Keratinocyte (primary cell): ENCODE measurements around the gene MAGI3. TPM values are rescaled to one million over a fixed set of nuclear protein-coding genes. Genes with fewer than 3 reads are reported as not detected.

ENCODE experiments used
- DNase-seq: peaks from one replicate; pipeline ENCODE4 v3.0.0-alpha.2; 2011; ENCODE audit warnings: low read depth, missing footprints, low spot score
- FAIRE-seq: peaks from 2 replicates; lab custom pipeline; 2011; peaks lifted over from hg19 to GRCh38; lab: Jason Lieb, UNC
- H2AFZ ChIP-seq: 2 replicates; pipeline ENCODE4 v1.6.0; 2012; ENCODE audit warnings: low read length, control low read depth, inconsistent platforms; ENCODE audit not compliant: control insufficient read depth
- H3K27ac ChIP-seq: 2 replicates; pipeline ENCODE4 v1.5.1; 2011; ENCODE audit warnings: low read length; ENCODE audit not compliant: control insufficient read depth, insufficient read depth
- H3K27me3 ChIP-seq: 3 replicates; pipeline ENCODE4 v1.6.0; 2011; ENCODE audit warnings: low read length; ENCODE audit not compliant: control insufficient read depth, insufficient read depth; ENCODE audit errors: extremely low read depth
- H3K36me3 ChIP-seq, 2 experiments: 2 replicates in 1 of 2; 3 replicates in 1 of 2; pipeline ENCODE4 v1.5.1; 2011; ENCODE audit warnings: low read length in 2 of 2, mild to moderate bottlenecking in 1 of 2; ENCODE audit not compliant: control insufficient read depth in 2 of 2, insufficient read depth in 2 of 2; ENCODE audit errors: extremely low read depth in 1 of 2
- H3K4me1 ChIP-seq: 3 replicates; pipeline ENCODE4 v1.5.1; 2011; ENCODE audit warnings: low read length; ENCODE audit not compliant: control insufficient read depth, insufficient read depth; ENCODE audit errors: extremely low read depth
- H3K4me2 ChIP-seq: 3 replicates; pipeline ENCODE4 v1.6.0; 2011; ENCODE audit warnings: low read depth, low read length; ENCODE audit not compliant: control insufficient read depth, insufficient read depth; ENCODE audit errors: extremely low read depth
- H3K4me3 ChIP-seq, 3 experiments: fragments of 200-600 bp in 1 of 3; sonication (generic) in 1 of 3; 2 replicates in 2 of 3; 3 replicates in 1 of 3; pipeline ENCODE4 v1.5.1; 2011 to 2016; ENCODE audit warnings: low read length in 3 of 3, mild to moderate bottlenecking in 3 of 3, control low read depth in 2 of 3, inconsistent platforms in 1 of 3, low read depth in 1 of 3, mixed read lengths in 1 of 3, mixed run types in 1 of 3, moderate library complexity in 1 of 3; ENCODE audit not compliant: control insufficient read depth in 2 of 3, insufficient read depth in 2 of 3; ENCODE audit errors: extremely low read depth in 1 of 3
- H3K79me2 ChIP-seq: 2 replicates; pipeline ENCODE4 v1.6.0; 2012; ENCODE audit warnings: low read length; ENCODE audit not compliant: control insufficient read depth, insufficient read depth
- H3K9ac ChIP-seq: 3 replicates; pipeline ENCODE4 v1.6.0; 2011; ENCODE audit warnings: low read length; ENCODE audit not compliant: control insufficient read depth, insufficient read depth; ENCODE audit errors: extremely low read depth
- H3K9me1 ChIP-seq: 3 replicates; pipeline ENCODE4 v1.6.0; 2011; ENCODE audit warnings: low read length; ENCODE audit not compliant: control insufficient read depth, insufficient read depth; ENCODE audit errors: extremely low read depth
- H3K9me3 ChIP-seq: 2 replicates; pipeline ENCODE4 v1.5.1; 2012; ENCODE audit warnings: low read depth, low read length; ENCODE audit not compliant: control insufficient read depth
- H4K20me1 ChIP-seq: 3 replicates; pipeline ENCODE4 v1.6.0; 2011; ENCODE audit warnings: low read length; ENCODE audit not compliant: control insufficient read depth, insufficient read depth; ENCODE audit errors: extremely low read depth
- CTCF ChIP-seq, 3 experiments: IDR thresholded peaks in 1 of 3; conservative IDR thresholded peaks in 1 of 3; optimal IDR thresholded peaks in 1 of 3; 2 replicates in 2 of 3; 3 replicates in 1 of 3; pipeline versions ENCODE3 to v1.5.1; 2011; ENCODE audit warnings: low read length in 3 of 3, mild to moderate bottlenecking in 3 of 3, moderate library complexity in 2 of 3, control low read depth in 1 of 3, inconsistent platforms in 1 of 3; ENCODE audit not compliant: insufficient read depth in 2 of 3; ENCODE audit errors: extremely low read depth in 1 of 3
- EZH2 ChIP-seq: IDR thresholded peaks from one replicate; pipeline ENCODE4 v1.6.1; 2012; ENCODE audit warnings: inconsistent platforms, mild to moderate bottlenecking, low read length, moderate library complexity
- dilution Hi-C: fragments of 300-500 bp; cut with MboI; formaldehyde crosslinking; loops from one replicate; pipeline ENCODE4 v1.7.0; 2020; ENCODE audit warnings: low sequenced_read_pairs; ENCODE audit not compliant: extremely low pct_ligation_motif_present
- polyA plus RNA-seq, 5 experiments: library from polyadenylated mRNA; depleted of rRNA in 3 of 5; stranded (reverse) in 3 of 5; stranded (forward) in 1 of 5; unstranded in 1 of 5; fragments of >200 nt; gene quantifications; 1 replicate in 1 of 5; 2 replicates in 3 of 5; 3 replicates in 1 of 5; pipeline versions ENCODE4 v1.2.1 to v1.2.3, GENCODE V29; 2011 to 2012; ENCODE audit warnings: missing spikeins in 2 of 5, low read depth in 1 of 5, low replicate concordance in 1 of 5

MAGI3 gene
- polyA plus RNA-seq, 1 donor (not counting 4 experiments of a cell fraction or from before 2014, with no cell fraction given), result 3.2 TPM

GRCh38 chr1:113422315-113423068 lies 32.2 kb downstream of the MAGI3 start:
- no peaks in the 10 kb centered on the region for H3K4me1 ChIP-seq
- no peaks in the 10 kb centered on the region for H3K27me3 ChIP-seq
- H3K4me2 ChIP-seq, result no peak overlapping the region
- FAIRE-seq, result no peak
- peaks cover 2% of the 10 kb centered on the region for H3K79me2 ChIP-seq
- H3K4me3 ChIP-seq, result no peak overlapping the region
- H3K9me1 ChIP-seq, result no peaks in the 10 kb centered on the region
- no peaks in the 10 kb centered on the region for H4K20me1 ChIP-seq
- TF ChIP-seq EZH2 (no peak), CTCF (optimal IDR thresholded peaks at IDR 0.05 in 1 of 3, IDR thresholded peaks at IDR 0.05 in 1 of 3, conservative IDR thresholded peaks at IDR 0.05 in 1 of 3; ENCODE audit: extremely low read depth in 1 of 3, insufficient read depth in 2 of 3, low read length in 3 of 3) (no peak)
- H3K9ac ChIP-seq, result no peak overlapping the region
- H2AFZ ChIP-seq, result no peak overlapping the region
- H3K27ac ChIP-seq, result no peak overlapping the region
- no peaks in the 10 kb centered on the region for H3K9me3 ChIP-seq
- H3K36me3 ChIP-seq, result no peaks in the 10 kb centered on the region
- DNase-seq, result no peak
- dilution Hi-C loops, result no loop called here

- Histone ChIP-seq H3K36me3 (no peaks in the 10 kb centered on the region), H3K4me2 (no peak overlapping the region), H2AFZ (no peak overlapping the region), H3K27me3 (no peaks in the 10 kb centered on the region), H3K4me3 (no peak overlapping the region), H3K79me2 (peaks cover 2% of the 10 kb centered on the region), H3K9me1 (no peaks in the 10 kb centered on the region), H3K4me1 (no peaks in the 10 kb centered on the region), H3K27ac (no peak overlapping the region), H4K20me1 (no peaks in the 10 kb centered on the region), H3K9me3 (no peaks in the 10 kb centered on the region), H3K9ac (no peak overlapping the region)
- dilution Hi-C loops, result no loop called here
- TF ChIP-seq CTCF (optimal IDR thresholded peaks at IDR 0.05 in 1 of 3, IDR thresholded peaks at IDR 0.05 in 1 of 3, conservative IDR thresholded peaks at IDR 0.05 in 1 of 3; ENCODE audit: extremely low read depth in 1 of 3, insufficient read depth in 2 of 3, low read length in 3 of 3) (no peak), EZH2 (no peak)
- FAIRE-seq (no peak), DNase-seq (no peak)
Observed at GRCh38 chr1:113423826-113424225, 33.5 kb downstream of the MAGI3 start.
